Esophagus squamous epithelium (tissue), 4 donors: Measurements from ENCODE around the gene ATG9B.

ENCODE experiments used
- CTCF ChIP-seq, 6 experiments: fragments of 450-650 bp in 4 of 6; fragments of 200-600 bp in 2 of 6; sonication (generic) in 2 of 6; IDR thresholded peaks; one replicate each; pipeline ENCODE4 v1.5.1; 2016 to 2019; ENCODE audit warnings: antibody characterized with exemption in 6 of 6, mild to moderate bottlenecking in 4 of 6, moderate library complexity in 4 of 6
- POLR2A ChIP-seq, 4 donors: fragments of 450-650 bp; IDR thresholded peaks; one replicate each; pipeline ENCODE4 v1.6.1; 2017; ENCODE audit warnings: antibody characterized with exemption in 4 of 4, mild to moderate bottlenecking in 4 of 4, moderate library complexity in 3 of 4

DNA sequence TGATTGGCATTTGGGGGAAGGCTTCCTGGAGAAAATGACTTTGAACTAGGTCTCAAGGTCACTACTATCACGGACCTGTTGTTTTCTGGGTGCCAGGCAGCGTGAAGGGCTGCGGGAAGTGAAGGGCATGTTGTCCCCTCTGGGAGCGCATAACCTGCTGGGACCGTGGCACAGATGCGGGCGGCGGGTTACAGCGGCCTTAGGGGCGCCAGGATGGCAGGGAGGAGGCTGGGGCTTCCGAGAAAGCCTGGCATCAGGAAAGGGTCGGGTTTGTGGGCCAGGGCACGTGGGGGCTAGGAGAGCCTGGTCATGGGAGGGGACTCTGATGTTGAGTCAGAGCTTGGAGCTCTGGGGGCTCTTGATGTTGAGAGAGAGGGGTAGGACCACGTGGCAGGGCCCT lies 41.2 kb upstream of the ATG9B start:
- TF ChIP-seq POLR2A (IDR thresholded peaks at IDR 0.05) = no peak
- no peak for TF ChIP-seq CTCF (IDR thresholded peaks at IDR 0.05)
